Panc1 (cell line): ENCODE results near the gene IL31RA. TPM values are rescaled to one million over a fixed set of nuclear protein-coding genes. Genes with fewer than 3 reads are reported as not detected.

Source experiments
- ATAC-seq: fragments of 200-7000 bp; cut with Tn5 transposase; 2 replicates; pipeline ENCODE4 v1.9.1; 2020; ENCODE audit warnings: mild to moderate bottlenecking, moderate library complexity
- BruUV-seq: library from RNA; stranded (reverse); fragments of 400-500 nt; replicated peaks from 2 replicates; lab custom pipeline; 2021; lab: Mats Ljungman, UMichigan
- CTCF ChIA-PET: fragments of 300-600 bp; sonication (Branson Sonifier 250); formaldehyde crosslinking; loops from one replicate; lab custom pipeline; 2022; ENCODE audit warnings: antibody characterized with exemption; lab: Charles Lee
- POLR2A ChIA-PET: fragments of 300-600 bp; sonication (Branson Sonifier 250); formaldehyde crosslinking; loops from one replicate; lab custom pipeline; 2022; ENCODE audit warnings: antibody characterized with exemption; lab: Charles Lee
- DNase-seq: peaks from one replicate; pipeline ENCODE4 v3.0.0-alpha.2; 2010; ENCODE audit warnings: low read depth, low spot score
- H3K27ac ChIP-seq: 2 replicates; pipeline ENCODE4 v1.5.1; 2011; ENCODE audit warnings: mild to moderate bottlenecking, low read length, inconsistent platforms
- H3K27me3 ChIP-seq: fragments of 200-500 bp; sonication (Bioruptor generic); 2 replicates; pipeline ENCODE4 v1.6.0; 2014; ENCODE audit warnings: low read length, inconsistent platforms; ENCODE audit not compliant: control insufficient read depth, insufficient read depth
- H3K36me3 ChIP-seq: fragments of 200-500 bp; sonication (Bioruptor generic); 2 replicates; pipeline ENCODE4 v1.5.1; 2014; ENCODE audit warnings: inconsistent platforms, mild to moderate bottlenecking, low read length, moderate library complexity; ENCODE audit not compliant: control insufficient read depth, insufficient read depth
- H3K4me1 ChIP-seq: 2 replicates; pipeline ENCODE4 v1.5.1; 2011; ENCODE audit warnings: inconsistent platforms, mild to moderate bottlenecking, low read length, moderate library complexity; ENCODE audit not compliant: control insufficient read depth, insufficient read depth
- H3K4me3 ChIP-seq, 2 experiments: 2 replicates each; pipeline ENCODE4 v1.5.1; 2011 to 2012; ENCODE audit warnings: low read depth in 2 of 2, low read length in 2 of 2, mild to moderate bottlenecking in 2 of 2, inconsistent platforms in 1 of 2, moderate library complexity in 1 of 2
- H3K9me3 ChIP-seq: fragments of 200-500 bp; sonication (Bioruptor generic); 2 replicates; pipeline ENCODE4 v1.5.1; 2014; ENCODE audit warnings: low read depth, mild to moderate bottlenecking, inconsistent platforms, low read length, moderate library complexity; ENCODE audit not compliant: control insufficient read depth, insufficient read depth
- POLR2AphosphoS5 ChIP-seq: IDR thresholded peaks from 2 replicates; pipeline ENCODE4 v1.6.1; 2012; ENCODE audit warnings: mild to moderate bottlenecking, low read depth, low read length, moderate library complexity
- SIN3A ChIP-seq: IDR thresholded peaks from 2 replicates; pipeline ENCODE4 v1.6.1; 2012; ENCODE audit warnings: low read depth, mild to moderate bottlenecking, low read length, moderate library complexity, borderline replicate concordance; ENCODE audit not compliant: insufficient read depth
- TCF7L2 ChIP-seq: IDR thresholded peaks from 2 replicates; pipeline ENCODE4 v1.6.1; 2011; ENCODE audit warnings: mild to moderate bottlenecking, low read depth, low read length, inconsistent platforms
- in situ Hi-C: cut with HindIII; loops from 2 replicates; pipeline ENCODE4 v1.10.0; 2016; ENCODE audit warnings: low sequenced_read_pairs, low pct_unique_long_range_greater_than_20kb
- intact Hi-C: fragments of 100-400 bp; cut with micrococcal nuclease; formaldehyde crosslinking; loops from one replicate; pipeline ENCODE4 v1.10.0; 2022; ENCODE audit not compliant: unreplicated experiment
- total RNA-seq: library from RNA; stranded (reverse); gene quantifications from one replicate; pipeline ENCODE4 v1.2.1, GENCODE V29; 2021; ENCODE audit not compliant: unreplicated experiment
- TF ChIP-seq, protein P1 (sequence below): fragments of 450-650 bp; IDR thresholded peaks from 2 replicates; pipeline ENCODE4 v1.5.1; 2017; ENCODE audit warnings: mild to moderate bottlenecking
- TF ChIP-seq, protein P2 (sequence below), 2 experiments: IDR thresholded peaks; 2 replicates each; pipeline ENCODE4 v1.6.1; 2011 to 2012; ENCODE audit warnings: low read depth in 2 of 2, control low read depth in 1 of 2, low read length in 1 of 2, mild to moderate bottlenecking in 1 of 2, moderate library complexity in 1 of 2; ENCODE audit not compliant: insufficient read depth in 1 of 2

IL31RA gene
- total RNA-seq, 1 experiment from 2014 or later: 3.1 TPM

DNA sequence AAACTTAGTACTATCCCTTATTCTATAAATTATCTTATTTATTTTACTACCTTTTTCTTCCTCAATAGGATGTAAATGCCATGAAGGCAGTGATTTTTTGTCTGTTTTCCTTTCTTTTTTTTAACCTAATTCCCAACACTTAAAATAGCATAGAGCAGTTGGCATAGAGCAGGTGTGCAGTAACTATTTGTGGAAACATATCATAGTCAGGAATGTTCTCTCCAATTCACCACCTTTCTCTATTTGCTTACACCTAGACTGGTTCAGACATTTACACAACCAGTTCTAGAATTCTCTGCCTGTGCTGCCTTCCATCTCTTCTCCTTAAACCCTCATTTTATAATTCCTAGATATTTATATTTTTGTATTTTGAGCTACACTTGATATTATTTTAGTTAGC lies 49.6 kb downstream of the IL31RA start:
- ATAC-seq: no peak
- H3K36me3 ChIP-seq: no peaks in the 10 kb centered on the region
- CTCF ChIA-PET: interaction anchor here (0.7 kb wide), 1 partner anchor 20 kb away, joined by 4 read pairs; no protein-coding TSS in a partner anchor

DNA sequence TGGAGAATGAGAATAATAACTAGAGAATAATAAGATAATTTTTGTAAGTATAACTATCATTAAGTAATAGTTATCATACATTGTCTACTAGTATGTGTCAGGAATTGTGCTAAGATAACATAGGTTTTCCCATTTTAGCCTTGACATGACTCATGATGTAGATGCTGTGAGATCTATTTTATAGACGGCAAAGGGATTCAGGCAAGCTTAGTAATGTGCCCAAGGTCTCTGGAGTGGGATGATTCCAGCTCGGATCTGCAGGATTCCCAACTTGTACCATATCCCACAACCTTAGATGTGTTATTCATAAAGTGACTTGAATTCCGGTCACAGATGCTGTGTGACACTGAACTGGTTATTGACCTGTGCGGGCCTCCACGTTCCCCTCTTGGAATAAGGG lies 51.5 kb downstream of the IL31RA start:
- ATAC-seq (no peak), DNase-seq (no peak)
- ChIA-PET POLR2A (no interaction called here), CTCF (no interaction called here)
- H3K27me3 ChIP-seq: no peaks in the 10 kb centered on the region
- BruUV-seq: no TSS peak
- H3K4me3 ChIP-seq: no peak overlapping the region
- TF ChIP-seq SIN3A: no peak
- TF ChIP-seq, protein P1, sequence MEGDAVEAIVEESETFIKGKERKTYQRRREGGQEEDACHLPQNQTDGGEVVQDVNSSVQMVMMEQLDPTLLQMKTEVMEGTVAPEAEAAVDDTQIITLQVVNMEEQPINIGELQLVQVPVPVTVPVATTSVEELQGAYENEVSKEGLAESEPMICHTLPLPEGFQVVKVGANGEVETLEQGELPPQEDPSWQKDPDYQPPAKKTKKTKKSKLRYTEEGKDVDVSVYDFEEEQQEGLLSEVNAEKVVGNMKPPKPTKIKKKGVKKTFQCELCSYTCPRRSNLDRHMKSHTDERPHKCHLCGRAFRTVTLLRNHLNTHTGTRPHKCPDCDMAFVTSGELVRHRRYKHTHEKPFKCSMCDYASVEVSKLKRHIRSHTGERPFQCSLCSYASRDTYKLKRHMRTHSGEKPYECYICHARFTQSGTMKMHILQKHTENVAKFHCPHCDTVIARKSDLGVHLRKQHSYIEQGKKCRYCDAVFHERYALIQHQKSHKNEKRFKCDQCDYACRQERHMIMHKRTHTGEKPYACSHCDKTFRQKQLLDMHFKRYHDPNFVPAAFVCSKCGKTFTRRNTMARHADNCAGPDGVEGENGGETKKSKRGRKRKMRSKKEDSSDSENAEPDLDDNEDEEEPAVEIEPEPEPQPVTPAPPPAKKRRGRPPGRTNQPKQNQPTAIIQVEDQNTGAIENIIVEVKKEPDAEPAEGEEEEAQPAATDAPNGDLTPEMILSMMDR: no peak
- TF ChIP-seq TCF7L2: no peak
- TF ChIP-seq, protein P2, sequence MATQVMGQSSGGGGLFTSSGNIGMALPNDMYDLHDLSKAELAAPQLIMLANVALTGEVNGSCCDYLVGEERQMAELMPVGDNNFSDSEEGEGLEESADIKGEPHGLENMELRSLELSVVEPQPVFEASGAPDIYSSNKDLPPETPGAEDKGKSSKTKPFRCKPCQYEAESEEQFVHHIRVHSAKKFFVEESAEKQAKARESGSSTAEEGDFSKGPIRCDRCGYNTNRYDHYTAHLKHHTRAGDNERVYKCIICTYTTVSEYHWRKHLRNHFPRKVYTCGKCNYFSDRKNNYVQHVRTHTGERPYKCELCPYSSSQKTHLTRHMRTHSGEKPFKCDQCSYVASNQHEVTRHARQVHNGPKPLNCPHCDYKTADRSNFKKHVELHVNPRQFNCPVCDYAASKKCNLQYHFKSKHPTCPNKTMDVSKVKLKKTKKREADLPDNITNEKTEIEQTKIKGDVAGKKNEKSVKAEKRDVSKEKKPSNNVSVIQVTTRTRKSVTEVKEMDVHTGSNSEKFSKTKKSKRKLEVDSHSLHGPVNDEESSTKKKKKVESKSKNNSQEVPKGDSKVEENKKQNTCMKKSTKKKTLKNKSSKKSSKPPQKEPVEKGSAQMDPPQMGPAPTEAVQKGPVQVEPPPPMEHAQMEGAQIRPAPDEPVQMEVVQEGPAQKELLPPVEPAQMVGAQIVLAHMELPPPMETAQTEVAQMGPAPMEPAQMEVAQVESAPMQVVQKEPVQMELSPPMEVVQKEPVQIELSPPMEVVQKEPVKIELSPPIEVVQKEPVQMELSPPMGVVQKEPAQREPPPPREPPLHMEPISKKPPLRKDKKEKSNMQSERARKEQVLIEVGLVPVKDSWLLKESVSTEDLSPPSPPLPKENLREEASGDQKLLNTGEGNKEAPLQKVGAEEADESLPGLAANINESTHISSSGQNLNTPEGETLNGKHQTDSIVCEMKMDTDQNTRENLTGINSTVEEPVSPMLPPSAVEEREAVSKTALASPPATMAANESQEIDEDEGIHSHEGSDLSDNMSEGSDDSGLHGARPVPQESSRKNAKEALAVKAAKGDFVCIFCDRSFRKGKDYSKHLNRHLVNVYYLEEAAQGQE (IDR thresholded peaks at IDR 0.05; ENCODE audit: insufficient read depth in 1 of 2, low read depth in 2 of 2, low read length in 1 of 2): no peak
- TF ChIP-seq POLR2AphosphoS5: no peak
- no peak overlapping the region for H3K27ac ChIP-seq
- no peaks in the 10 kb centered on the region for H3K9me3 ChIP-seq
- intact Hi-C loops (no loop called here), in situ Hi-C loops (no loop called here)
- H3K4me1 ChIP-seq: no peaks in the 10 kb centered on the region
- no peaks in the 10 kb centered on the region for H3K36me3 ChIP-seq

More for the DNA sequence above, 49.6 kb downstream of the IL31RA start:
- BruUV-seq: no TSS peak
- no peak overlapping the region for H3K27ac ChIP-seq
- H3K27me3 ChIP-seq: no peaks in the 10 kb centered on the region
- TF ChIP-seq, protein P1: no peak
- TF ChIP-seq POLR2AphosphoS5 (no peak), SIN3A (no peak), TCF7L2 (no peak)
- TF ChIP-seq, protein P2 (IDR thresholded peaks at IDR 0.05; ENCODE audit: insufficient read depth in 1 of 2, low read depth in 2 of 2, low read length in 1 of 2): no peak
- H3K4me3 ChIP-seq: no peak overlapping the region
- no peaks in the 10 kb centered on the region for H3K4me1 ChIP-seq
- intact Hi-C loops: no loop called here
- in situ Hi-C loops: no loop called here
- DNase-seq: no peak
- POLR2A ChIA-PET: no interaction called here
- no peaks in the 10 kb centered on the region for H3K9me3 ChIP-seq
